ENCODE data around the gene THBS3. TPM values are rescaled to one million over a fixed set of nuclear protein-coding genes. Genes with fewer than 3 reads are reported as not detected.

Gene THBS3
- total RNA-seq, 2 experiments from 2014 or later = 11.1 to 28.7 TPM

DNA sequence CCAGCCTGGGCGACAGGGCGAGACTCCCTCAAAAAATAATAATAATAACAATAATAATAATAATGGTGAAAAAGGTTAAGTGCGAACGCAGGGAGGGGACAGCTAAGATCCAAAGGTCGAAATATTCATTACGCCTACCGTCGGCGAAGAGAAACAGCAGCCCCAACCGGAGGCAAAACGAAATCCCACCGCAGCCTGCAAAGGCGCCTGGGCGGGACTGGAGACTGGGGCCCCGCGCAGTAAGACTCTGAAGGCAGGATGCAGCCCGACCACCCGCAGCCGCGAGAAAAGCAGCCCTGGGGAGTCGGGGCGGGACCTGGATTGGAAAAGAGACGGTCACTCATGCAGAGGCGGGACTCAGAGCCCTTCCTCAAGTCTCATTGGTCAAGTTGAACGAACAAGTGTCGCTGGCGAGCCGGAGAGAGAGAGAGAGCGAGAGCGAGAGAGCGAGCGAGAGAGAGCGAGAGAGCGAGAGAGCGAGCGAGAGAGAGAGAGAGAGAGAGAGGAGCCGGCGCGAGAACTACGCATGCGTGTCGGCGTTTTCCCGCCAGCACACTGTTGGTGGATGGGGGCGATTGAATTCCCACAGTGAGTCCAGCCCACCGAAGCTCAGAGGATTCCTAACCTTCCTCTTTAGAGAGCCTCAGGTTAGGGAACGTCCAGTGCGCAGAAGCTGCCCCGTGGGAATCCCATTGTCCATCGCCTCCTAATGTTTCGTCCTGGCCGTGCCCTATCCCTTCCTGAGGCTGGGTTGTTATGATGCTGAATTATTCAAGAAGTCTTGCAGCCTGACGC is 36.9 kb upstream of the THBS3 start:
- POLR2A ChIA-PET = interaction anchor here (0.7 to 1.2 kb wide), 5 partner anchors 20 to 204 kb away, joined by 3 to 4 read pairs (median 3); partner anchors contain the start of gene FDPS
- H3K9me2 ChIP-seq (ENCODE audit: insufficient read depth, low read length) = no peaks in the 10 kb centered on the region
- peaks cover 38% of the 10 kb centered on the region for H3K4me1 ChIP-seq (ENCODE audit: insufficient read depth, low read length, poor library complexity, severe bottlenecking)
- H3K4me2 ChIP-seq (ENCODE audit: low read length) = peak overlapping the region; percentile 96
- DNase-seq (ENCODE audit: low spot score) = peak; percentile 100
- CTCF ChIA-PET (ENCODE audit: unreplicated experiment) = interaction anchor here (0.5 to 0.8 kb wide), 2 partner anchors 280 to 1141 kb away, joined by 4 read pairs; no protein-coding TSS in a partner anchor
- H3K4me3 ChIP-seq (ENCODE audit: low read depth, low read length, poor library complexity, severe bottlenecking) = peak overlapping the region; percentile 81
- BruUV-seq (replicated peaks) = no TSS peak
- H3K9me3 ChIP-seq (ENCODE audit: low read length) = no peaks in the 10 kb centered on the region
- H2AFZ ChIP-seq (ENCODE audit: low read length) = peak overlapping the region; percentile 47; the same call in 1 of the 2 replicates
- peaks cover 16% of the 10 kb centered on the region; the same call in 1 of the 2 replicates for H3K79me2 ChIP-seq (ENCODE audit: insufficient read depth, low read depth, low read length)
- 0 out of 2 replicates have a peak, but pooled peaks cover 7% of the 10 kb centered on the region for H3K36me3 ChIP-seq (ENCODE audit: insufficient read depth, low read length)
- no peaks in the 10 kb centered on the region for H4K20me1 ChIP-seq (ENCODE audit: insufficient read depth, low read length)
- intact Hi-C loops (cut with micrococcal nuclease; ENCODE audit: unreplicated experiment) = loop anchor here (1.0 kb wide), 3 partner anchors 18 to 68 kb away; partner anchors contain the start of gene THBS3
- TF ChIP-seq, protein P1, sequence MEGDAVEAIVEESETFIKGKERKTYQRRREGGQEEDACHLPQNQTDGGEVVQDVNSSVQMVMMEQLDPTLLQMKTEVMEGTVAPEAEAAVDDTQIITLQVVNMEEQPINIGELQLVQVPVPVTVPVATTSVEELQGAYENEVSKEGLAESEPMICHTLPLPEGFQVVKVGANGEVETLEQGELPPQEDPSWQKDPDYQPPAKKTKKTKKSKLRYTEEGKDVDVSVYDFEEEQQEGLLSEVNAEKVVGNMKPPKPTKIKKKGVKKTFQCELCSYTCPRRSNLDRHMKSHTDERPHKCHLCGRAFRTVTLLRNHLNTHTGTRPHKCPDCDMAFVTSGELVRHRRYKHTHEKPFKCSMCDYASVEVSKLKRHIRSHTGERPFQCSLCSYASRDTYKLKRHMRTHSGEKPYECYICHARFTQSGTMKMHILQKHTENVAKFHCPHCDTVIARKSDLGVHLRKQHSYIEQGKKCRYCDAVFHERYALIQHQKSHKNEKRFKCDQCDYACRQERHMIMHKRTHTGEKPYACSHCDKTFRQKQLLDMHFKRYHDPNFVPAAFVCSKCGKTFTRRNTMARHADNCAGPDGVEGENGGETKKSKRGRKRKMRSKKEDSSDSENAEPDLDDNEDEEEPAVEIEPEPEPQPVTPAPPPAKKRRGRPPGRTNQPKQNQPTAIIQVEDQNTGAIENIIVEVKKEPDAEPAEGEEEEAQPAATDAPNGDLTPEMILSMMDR (conservative IDR thresholded peaks at IDR 0.05; ENCODE audit: low read length) = peak; percentile 63
- TF ChIP-seq EZH2phosphoT487 (IDR thresholded peaks at IDR 0.05; ENCODE audit: borderline replicate concordance, low read depth, low read length) = no peak
- H3K27ac ChIP-seq (ENCODE audit: low read depth, low read length, poor library complexity, severe bottlenecking) = peak overlapping the region; percentile 82

DNA sequence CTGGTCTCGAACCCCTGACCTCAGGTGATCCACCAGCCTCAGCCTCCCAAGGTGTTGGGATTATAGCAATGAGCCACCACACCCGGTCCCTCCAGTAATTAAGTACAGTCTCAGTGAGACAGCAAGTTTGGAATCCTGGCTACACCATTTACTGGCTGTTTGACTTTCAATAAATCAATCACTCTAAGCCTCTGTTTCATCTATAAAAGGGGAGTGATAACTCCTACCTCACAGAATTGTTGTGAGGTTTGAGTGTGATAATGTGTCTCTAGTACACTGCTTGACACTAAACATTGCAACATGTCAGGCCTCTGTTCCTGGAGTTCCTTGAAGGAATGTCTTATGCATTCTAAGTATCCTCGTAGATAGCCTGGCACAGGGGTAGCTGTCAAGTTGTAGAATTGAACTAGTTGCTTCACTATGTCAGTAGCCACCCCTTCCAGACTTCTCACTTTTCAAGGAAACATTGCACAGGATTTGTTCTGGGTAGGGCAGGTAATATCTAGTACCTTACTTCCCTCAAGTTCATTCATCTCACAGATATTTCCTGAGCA is 35.2 kb upstream of the THBS3 start:
- Histone ChIP-seq H3K79me2 (ENCODE audit: insufficient read depth, low read depth, low read length) (peaks cover 16% of the 10 kb centered on the region; the same call in 1 of the 2 replicates), H3K4me2 (ENCODE audit: low read length) (peak overlapping the region; percentile 96), H3K9me3 (ENCODE audit: low read length) (no peaks in the 10 kb centered on the region), H3K9me2 (ENCODE audit: insufficient read depth, low read length) (no peaks in the 10 kb centered on the region), H2AFZ (ENCODE audit: low read length) (no peak overlapping the region), H4K20me1 (ENCODE audit: insufficient read depth, low read length) (no peaks in the 10 kb centered on the region), H3K36me3 (ENCODE audit: insufficient read depth, low read length) (0 out of 2 replicates have a peak, but pooled peaks cover 7% of the 10 kb centered on the region), H3K4me3 (ENCODE audit: low read depth, low read length, poor library complexity, severe bottlenecking) (peak overlapping the region; percentile 81), H3K4me1 (ENCODE audit: insufficient read depth, low read length, poor library complexity, severe bottlenecking) (peaks cover 38% of the 10 kb centered on the region), H3K27ac (ENCODE audit: low read depth, low read length, poor library complexity, severe bottlenecking) (peak overlapping the region; percentile 82)
- no peak for TF ChIP-seq EZH2phosphoT487 (IDR thresholded peaks at IDR 0.05; ENCODE audit: borderline replicate concordance, low read depth, low read length)
- BruUV-seq (replicated peaks) = no TSS peak
- DNase-seq (ENCODE audit: low spot score) = no peak
- intact Hi-C loops (cut with micrococcal nuclease; ENCODE audit: unreplicated experiment) = no loop called here
- CTCF ChIA-PET (ENCODE audit: unreplicated experiment) = no interaction called here
- POLR2A ChIA-PET = interaction anchor here (0.7 kb wide), 1 partner anchor 190 kb away, joined by 5 read pairs; no protein-coding TSS in a partner anchor

DNA sequence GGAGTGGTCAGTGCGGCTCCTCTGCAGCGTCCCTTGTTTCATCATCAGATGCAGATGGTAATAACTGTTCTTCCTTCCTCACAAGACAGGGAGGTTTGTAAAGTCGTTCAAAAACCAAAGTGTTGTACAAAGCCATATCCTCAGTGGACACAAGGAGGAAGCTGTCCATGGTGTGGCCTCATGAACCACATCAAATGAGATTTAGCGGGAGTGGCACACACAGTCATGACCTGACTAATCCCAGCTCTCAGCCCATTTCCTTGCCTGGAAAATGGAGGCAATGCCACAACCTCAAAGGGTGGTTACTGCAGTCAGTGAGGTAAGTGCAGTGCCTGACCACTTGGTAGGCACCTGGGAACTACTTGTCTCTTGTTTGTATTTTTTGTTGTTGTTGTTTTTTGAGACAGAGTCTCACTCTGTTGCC is 34.2 kb upstream of the THBS3 start:
- Histone ChIP-seq H3K79me2 (ENCODE audit: insufficient read depth, low read depth, low read length) (peaks cover 16% of the 10 kb centered on the region; the same call in 1 of the 2 replicates), H4K20me1 (ENCODE audit: insufficient read depth, low read length) (no peaks in the 10 kb centered on the region), H3K9me2 (ENCODE audit: insufficient read depth, low read length) (no peaks in the 10 kb centered on the region), H3K27ac (ENCODE audit: low read depth, low read length, poor library complexity, severe bottlenecking) (peak overlapping the region; percentile 46), H3K4me2 (ENCODE audit: low read length) (peak overlapping the region; percentile 96), H3K9me3 (ENCODE audit: low read length) (no peaks in the 10 kb centered on the region), H3K36me3 (ENCODE audit: insufficient read depth, low read length) (peaks cover 6% of the 10 kb centered on the region; the same call in 1 of the 2 replicates), H3K4me1 (ENCODE audit: insufficient read depth, low read length, poor library complexity, severe bottlenecking) (peaks cover 38% of the 10 kb centered on the region), H3K4me3 (ENCODE audit: low read depth, low read length, poor library complexity, severe bottlenecking) (peak overlapping the region; percentile 70), H2AFZ (ENCODE audit: low read length) (no peak overlapping the region; the same call in 1 of the 2 replicates)
- TF ChIP-seq, protein P1 (conservative IDR thresholded peaks at IDR 0.05; ENCODE audit: low read length) = no peak
- TF ChIP-seq EZH2phosphoT487 (IDR thresholded peaks at IDR 0.05; ENCODE audit: borderline replicate concordance, low read depth, low read length) = no peak
- BruUV-seq (replicated peaks) = no TSS peak
- no peak for DNase-seq (ENCODE audit: low spot score)
- ChIA-PET CTCF (ENCODE audit: unreplicated experiment) (interaction anchor here (0.9 kb wide), 1 partner anchor 9 kb away, joined by 3 read pairs; no protein-coding TSS in a partner anchor), POLR2A (no interaction called here)
- intact Hi-C loops (cut with micrococcal nuclease; ENCODE audit: unreplicated experiment) = no loop called here
